GM23248 (cell line): Measurements from ENCODE around the gene LMO7. TPM values are rescaled to one million over a fixed set of nuclear protein-coding genes. Genes with fewer than 3 reads are reported as not detected.
A peak's percentile ranks its signal among the peaks of the same experiment; 100 is the strongest.

Source experiments
- DNase-seq: peaks from one replicate; pipeline ENCODE4 v3.0.0-alpha.2; 2015
- H2AFZ ChIP-seq: fragments of 200-600 bp; sonication (generic); 2 replicates; pipeline ENCODE4 v1.6.1; 2016; ENCODE audit warnings: antibody characterized with exemption
- H3F3A ChIP-seq: fragments of 200-600 bp; sonication (generic); 2 replicates; pipeline ENCODE4 v1.6.1; 2016; ENCODE audit warnings: mild to moderate bottlenecking, antibody characterized with exemption, mixed run types; ENCODE audit not compliant: insufficient read depth
- H3K27ac ChIP-seq: fragments of 200-600 bp; sonication (generic); 2 replicates; pipeline ENCODE4 v1.5.1; 2016; ENCODE audit warnings: mild to moderate bottlenecking
- H3K27me3 ChIP-seq: fragments of 200-600 bp; sonication (generic); replicated peaks from 2 replicates; pipeline ENCODE4 v1.6.1; 2016; ENCODE audit warnings: mild to moderate bottlenecking; ENCODE audit not compliant: insufficient read depth
- H3K36me3 ChIP-seq: fragments of 200-600 bp; sonication (generic); 2 replicates; pipeline ENCODE4 v1.6.1; 2016; ENCODE audit warnings: low read depth, mild to moderate bottlenecking
- H3K4me1 ChIP-seq: fragments of 200-600 bp; sonication (generic); 2 replicates; pipeline ENCODE4 v1.6.1; 2016; ENCODE audit warnings: mild to moderate bottlenecking; ENCODE audit not compliant: insufficient read depth
- H3K4me2 ChIP-seq: fragments of 200-600 bp; sonication (generic); one replicate; pipeline ENCODE4 v1.6.1; 2016; ENCODE audit warnings: mild to moderate bottlenecking; ENCODE audit not compliant: unreplicated experiment
- H3K4me3 ChIP-seq: fragments of 200-600 bp; sonication (generic); 2 replicates; pipeline ENCODE4 v1.5.1; 2016; ENCODE audit warnings: mild to moderate bottlenecking
- H3K79me2 ChIP-seq: fragments of 200-600 bp; sonication (generic); 2 replicates; pipeline ENCODE4 v1.6.1; 2016; ENCODE audit warnings: mild to moderate bottlenecking; ENCODE audit not compliant: insufficient read depth
- H3K9ac ChIP-seq: fragments of 200-600 bp; sonication (generic); 2 replicates; pipeline ENCODE4 v1.6.1; 2016; ENCODE audit warnings: mild to moderate bottlenecking
- H3K9me2 ChIP-seq: fragments of 200-600 bp; sonication (generic); 2 replicates; pipeline ENCODE4 v1.6.1; 2016; ENCODE audit warnings: mixed run types, mild to moderate bottlenecking, moderate library complexity; ENCODE audit not compliant: insufficient read depth
- H3K9me3 ChIP-seq: fragments of 200-600 bp; sonication (generic); one replicate; pipeline ENCODE4 v1.6.1; 2017; ENCODE audit warnings: low read depth
- H4K20me1 ChIP-seq: fragments of 200-600 bp; sonication (generic); 2 replicates; pipeline ENCODE4 v1.6.0; 2016; ENCODE audit not compliant: insufficient read depth
- EZH2 ChIP-seq: fragments of 200-600 bp; sonication (generic); IDR thresholded peaks from 2 replicates; pipeline ENCODE4 v1.6.1; 2018; ENCODE audit warnings: antibody characterized with exemption, mild to moderate bottlenecking; ENCODE audit not compliant: insufficient read depth, poor library complexity, severe bottlenecking
- EZH2phosphoT487 ChIP-seq: fragments of 200-600 bp; sonication (generic); IDR thresholded peaks from 2 replicates; pipeline ENCODE4 v1.6.1; 2018; ENCODE audit warnings: antibody characterized with exemption, moderate library complexity, mild to moderate bottlenecking, low read depth; ENCODE audit not compliant: insufficient read depth
- WGBS, 2 experiments: methylation state at CpG; one replicate each; pipeline ENCODE4 v1.1.6; 2015 to 2017; ENCODE audit warnings: low lambda C conversion rate in 2 of 2, low coverage in 1 of 2; ENCODE audit errors: missing lambda C conversion rate in 2 of 2; 5-methylcytosine and 5-hydroxymethylcytosine counted together
- in situ Hi-C: fragments of 300-500 bp; cut with MboI; formaldehyde crosslinking; loops from 2 replicates; pipeline ENCODE4 v1.15.0; 2020
- polyA plus RNA-seq: library from polyadenylated mRNA; unstranded; fragments of >200 nt; fragmentation: Nextera tagmentation; extraction: Ambion mirVana; gene quantifications from 2 replicates; pipeline ENCODE4 v1.2.1, GENCODE V29; 2016
- total RNA-seq: library from RNA; depleted of rRNA; stranded (reverse); fragments of >200 nt; shearing (Covaris generic); gene quantifications from 2 replicates; pipeline ENCODE4 v1.2.3, GENCODE V29; 2014

LMO7 gene
- total and polyA plus RNA-seq, 2 experiments from 2014 or later, result 288 to 318 TPM

DNA sequence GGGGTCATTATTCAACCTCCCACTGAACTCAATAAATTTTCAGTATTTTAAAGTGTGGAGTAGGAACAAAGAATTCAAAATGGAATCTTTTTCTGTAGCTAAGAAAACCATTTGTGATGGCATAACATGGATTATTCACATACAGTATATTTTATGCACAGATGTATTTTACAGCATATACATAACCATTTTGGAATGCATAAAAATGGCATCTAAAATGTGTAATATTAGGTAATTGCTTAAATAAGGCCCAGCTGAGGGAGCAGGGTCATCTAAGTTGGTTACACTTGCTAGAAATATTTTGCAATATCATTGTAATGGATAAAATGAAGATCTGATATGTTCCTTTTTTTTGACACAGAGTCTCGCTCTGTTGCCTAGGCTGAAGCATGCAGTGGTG lies 146.9 kb downstream of the LMO7 start:
- Histone ChIP-seq H3K9me2 (no peaks in the 10 kb centered on the region), H3K9ac (no peak overlapping the region), H3K79me2 (peaks cover 92% of the 10 kb centered on the region), H3K27me3 (no peaks in the 10 kb centered on the region), H3K4me3 (no peak overlapping the region), H3K27ac (no peak overlapping the region), H3F3A (peaks cover 22% of the 10 kb centered on the region), H4K20me1 (peaks cover 14% of the 10 kb centered on the region; the same call in 1 of the 2 replicates), H2AFZ (no peak overlapping the region), H3K4me2 (no peak overlapping the region), H3K9me3 (no peaks in the 10 kb centered on the region), H3K36me3 (peaks cover 16% of the 10 kb centered on the region), H3K4me1 (peaks cover 39% of the 10 kb centered on the region)
- in situ Hi-C loops, result no loop called here
- TF ChIP-seq EZH2 (no peak), EZH2phosphoT487 (no peak)
- WGBS, 2 experiments, result 45 to 50% methylated on average over 1 of the region's 1 CpG
- DNase-seq, result no peak

DNA sequence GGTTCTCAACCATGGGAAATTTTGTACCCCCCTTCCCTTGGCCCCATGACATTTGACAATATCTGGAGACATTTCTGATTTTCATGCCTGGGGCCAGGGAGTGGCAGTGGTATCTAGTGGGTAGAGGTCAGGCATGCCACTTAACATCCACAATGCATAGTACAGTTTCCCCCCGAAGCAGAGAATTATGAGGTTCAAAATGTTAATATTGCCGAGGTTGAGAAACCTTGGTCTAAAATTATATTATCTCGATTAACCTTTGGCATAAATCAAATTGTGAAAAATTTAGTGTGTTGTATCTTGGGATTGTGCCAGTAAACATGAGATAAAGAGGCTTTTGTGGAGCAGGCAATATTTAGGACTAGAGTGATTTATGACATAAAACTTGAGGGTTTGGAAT lies 147.9 kb downstream of the LMO7 start:
- Histone ChIP-seq H3K27ac (no peak overlapping the region), H3K27me3 (no peaks in the 10 kb centered on the region), H3K79me2 (peaks cover 89% of the 10 kb centered on the region), H3K9ac (no peak overlapping the region), H2AFZ (no peak overlapping the region), H3K4me1 (peaks cover 49% of the 10 kb centered on the region), H3K4me3 (no peak overlapping the region), H3K9me3 (no peaks in the 10 kb centered on the region), H3K9me2 (no peaks in the 10 kb centered on the region), H3F3A (peaks cover 30% of the 10 kb centered on the region), H4K20me1 (peaks cover 13% of the 10 kb centered on the region; the same call in 1 of the 2 replicates), H3K4me2 (no peak overlapping the region), H3K36me3 (peaks cover 16% of the 10 kb centered on the region)
- 75 to 76% methylated on average over 3 of the region's 3 CpGs for WGBS, 2 experiments
- TF ChIP-seq EZH2phosphoT487 (no peak), EZH2 (no peak)
- in situ Hi-C loops, result no loop called here
- no peak for DNase-seq

DNA sequence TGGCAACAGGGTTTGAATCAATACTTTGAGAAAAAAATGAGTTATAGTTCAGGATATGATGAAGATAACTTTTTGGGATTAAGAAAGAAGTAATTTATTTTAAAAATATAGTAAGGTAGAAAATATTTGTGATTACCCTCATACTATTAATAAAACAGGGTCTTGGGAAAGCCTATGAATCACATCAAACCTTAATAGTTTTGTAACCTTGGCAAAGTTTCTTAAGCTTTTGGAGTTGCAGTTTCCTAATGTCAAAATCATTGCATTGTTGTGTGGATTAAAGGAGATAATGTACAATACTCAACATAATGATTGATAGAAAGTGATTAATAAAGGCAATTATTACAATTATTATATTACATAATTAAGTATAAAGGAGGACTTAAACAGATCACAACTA lies 149.0 kb downstream of the LMO7 start:
- no peaks in the 10 kb centered on the region for H3K27me3 ChIP-seq
- peaks cover 16% of the 10 kb centered on the region for H3K36me3 ChIP-seq
- in situ Hi-C loops, result no loop called here
- peak; percentile 84 for DNase-seq
- no peaks in the 10 kb centered on the region for H3K9me2 ChIP-seq
- no peak for TF ChIP-seq EZH2
- peak overlapping the region; percentile 30 for H3K4me2 ChIP-seq
- H3F3A ChIP-seq, result peaks cover 35% of the 10 kb centered on the region
- H4K20me1 ChIP-seq, result peaks cover 7% of the 10 kb centered on the region; the same call in 1 of the 2 replicates
- no peak overlapping the region for H2AFZ ChIP-seq
- H3K9ac ChIP-seq, result no peak overlapping the region
- no peaks in the 10 kb centered on the region for H3K9me3 ChIP-seq
- H3K79me2 ChIP-seq, result peaks cover 89% of the 10 kb centered on the region
- no peak overlapping the region for H3K4me3 ChIP-seq
- H3K27ac ChIP-seq, result peak overlapping the region; percentile 13; the same call in 1 of the 2 replicates
- H3K4me1 ChIP-seq, result peaks cover 53% of the 10 kb centered on the region

DNA sequence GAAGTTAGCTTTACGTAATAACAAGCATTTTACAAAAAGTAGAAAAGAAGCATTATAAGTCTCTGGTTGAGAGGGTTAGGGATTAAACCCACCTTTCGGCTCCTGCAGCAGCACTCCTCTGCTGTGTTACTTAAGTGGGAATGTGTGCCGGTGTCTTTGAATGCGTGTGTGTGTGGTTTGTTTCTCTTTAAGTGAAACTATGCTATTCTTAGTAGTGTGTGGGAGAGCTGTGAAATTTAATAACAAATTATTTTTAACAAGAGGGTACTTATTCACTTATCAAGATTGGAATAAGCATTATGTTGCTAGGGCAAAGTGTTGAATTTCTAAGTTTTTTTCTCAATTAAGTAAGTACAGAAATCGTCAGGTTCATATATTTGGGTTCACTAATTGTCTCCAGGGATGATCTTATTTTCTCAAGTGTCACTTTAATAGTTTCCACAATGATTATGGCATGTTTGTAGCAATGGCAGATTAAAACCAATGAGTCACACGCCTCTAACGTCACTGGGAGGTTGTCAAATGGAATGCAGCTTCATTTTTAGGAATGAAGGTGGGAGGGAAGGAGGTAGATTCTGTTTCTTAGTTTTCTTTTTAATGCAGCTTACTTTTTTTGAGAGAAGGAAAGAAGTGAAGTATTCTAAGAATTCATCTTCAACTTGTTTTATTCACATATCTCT lies 151.3 kb downstream of the LMO7 start:
- no peaks in the 10 kb centered on the region for H3K9me3 ChIP-seq
- peaks cover 47% of the 10 kb centered on the region for H3F3A ChIP-seq
- no peaks in the 10 kb centered on the region for H3K9me2 ChIP-seq
- 71 to 75% methylated on average over 7 of the region's 7 CpGs for WGBS, 2 experiments
- H3K4me1 ChIP-seq, result peaks cover 53% of the 10 kb centered on the region
- peak overlapping the region; percentile 62 for H3K4me2 ChIP-seq
- H3K9ac ChIP-seq, result no peak overlapping the region
- H2AFZ ChIP-seq, result no peak overlapping the region
- TF ChIP-seq EZH2 (no peak), EZH2phosphoT487 (no peak)
- no peaks in the 10 kb centered on the region for H3K27me3 ChIP-seq
- DNase-seq, result peak; percentile 75
- H3K36me3 ChIP-seq, result peaks cover 11% of the 10 kb centered on the region; the same call in 1 of the 2 replicates
- H4K20me1 ChIP-seq, result peaks cover 13% of the 10 kb centered on the region
- peak overlapping the region; percentile 19 for H3K4me3 ChIP-seq
- peak overlapping the region; percentile 59 for H3K27ac ChIP-seq
- peaks cover 98% of the 10 kb centered on the region for H3K79me2 ChIP-seq
- in situ Hi-C loops, result no loop called here
